ENCODE measurements around the gene RAC2.
"Not testable (repeated sequence)": the region's sequence is repeated elsewhere in the genome, so short reads cannot be mapped to it uniquely, and the experiment has no call there.

Gene RAC2

DNA sequence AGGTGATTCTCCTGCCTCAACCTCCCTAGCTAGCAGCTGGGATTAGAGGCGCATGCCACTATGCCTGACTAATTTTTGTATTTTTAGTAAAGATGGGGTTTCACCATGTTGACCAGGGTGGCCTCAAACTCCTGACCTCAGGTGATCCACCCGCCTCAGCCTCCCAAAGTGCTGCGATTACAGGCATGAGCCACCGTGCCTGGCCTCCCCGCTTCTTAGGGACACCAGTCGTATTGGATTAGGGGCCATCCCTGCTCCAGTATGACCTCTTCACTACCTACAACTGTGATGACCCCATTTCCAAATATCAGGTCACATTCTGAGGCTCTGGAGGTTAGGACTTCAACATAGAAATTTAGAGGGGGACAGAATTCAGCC lies 42.6 kb downstream of the RAC2 start:
- DNase-seq, result not testable (repeated sequence)

DNA sequence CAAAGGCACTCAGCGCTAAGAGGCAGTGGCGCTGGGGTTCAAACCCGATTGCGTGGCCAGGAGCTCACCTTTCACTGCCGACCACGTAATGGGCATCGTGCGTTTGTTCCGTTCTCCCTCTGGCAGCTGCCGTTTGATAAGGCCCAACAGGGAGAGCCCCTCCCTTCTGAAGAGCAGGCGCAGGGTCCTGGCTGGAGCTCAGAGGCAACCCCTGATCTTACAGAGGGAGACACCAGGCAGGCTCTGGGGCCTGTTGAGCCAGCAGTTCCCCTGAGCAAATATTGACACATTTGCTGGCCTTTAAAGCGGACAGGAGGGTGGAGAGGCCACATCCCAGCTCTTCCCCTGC lies 44.3 kb downstream of the RAC2 start:
- no peak for DNase-seq

GRCh38 chr22:37199103-37199759 lies 44.8 kb downstream of the RAC2 start:
- DNase-seq, result peak; percentile 85

DNA sequence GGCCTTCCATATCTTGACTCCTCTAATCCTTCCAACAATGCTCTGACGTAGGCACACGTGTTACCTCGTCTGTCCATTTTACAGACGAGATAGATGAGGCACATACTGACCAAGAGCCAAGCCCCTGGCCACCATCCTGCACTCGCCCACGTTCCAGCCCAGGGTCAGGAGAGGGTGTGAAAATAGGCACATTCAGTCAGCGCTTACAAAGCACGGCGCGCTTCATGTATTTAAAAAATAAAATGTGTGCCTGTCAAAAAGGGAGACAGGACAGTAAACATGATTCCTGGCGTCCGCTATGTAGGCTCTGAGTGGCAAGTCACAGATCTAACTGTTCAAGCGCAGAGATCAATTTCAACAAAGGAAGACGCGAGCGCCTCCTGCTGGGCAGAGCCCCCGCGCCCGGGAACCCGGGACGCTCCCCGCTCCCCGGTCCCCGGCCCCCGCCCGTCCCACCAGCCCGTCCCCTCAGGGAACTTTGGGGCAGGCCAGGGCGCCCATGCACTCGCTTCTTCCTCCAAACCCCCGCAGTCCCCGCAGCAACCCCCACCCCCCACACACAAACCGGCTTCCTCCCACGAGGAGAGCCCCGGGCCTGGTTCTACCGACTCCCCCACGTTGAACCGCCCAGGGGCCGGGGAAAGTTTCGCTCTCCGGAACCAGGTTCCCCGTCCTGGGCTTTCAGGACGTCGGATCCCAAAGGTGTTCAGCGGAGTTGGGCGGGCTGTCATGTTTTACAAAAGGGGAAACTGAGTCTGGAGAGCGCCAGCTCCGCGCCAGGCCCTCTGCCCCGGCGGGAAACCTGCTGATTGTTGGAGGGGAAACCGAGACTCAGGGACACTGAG lies 45.6 kb downstream of the RAC2 start:
- DNase-seq, result peak; percentile 10

DNA sequence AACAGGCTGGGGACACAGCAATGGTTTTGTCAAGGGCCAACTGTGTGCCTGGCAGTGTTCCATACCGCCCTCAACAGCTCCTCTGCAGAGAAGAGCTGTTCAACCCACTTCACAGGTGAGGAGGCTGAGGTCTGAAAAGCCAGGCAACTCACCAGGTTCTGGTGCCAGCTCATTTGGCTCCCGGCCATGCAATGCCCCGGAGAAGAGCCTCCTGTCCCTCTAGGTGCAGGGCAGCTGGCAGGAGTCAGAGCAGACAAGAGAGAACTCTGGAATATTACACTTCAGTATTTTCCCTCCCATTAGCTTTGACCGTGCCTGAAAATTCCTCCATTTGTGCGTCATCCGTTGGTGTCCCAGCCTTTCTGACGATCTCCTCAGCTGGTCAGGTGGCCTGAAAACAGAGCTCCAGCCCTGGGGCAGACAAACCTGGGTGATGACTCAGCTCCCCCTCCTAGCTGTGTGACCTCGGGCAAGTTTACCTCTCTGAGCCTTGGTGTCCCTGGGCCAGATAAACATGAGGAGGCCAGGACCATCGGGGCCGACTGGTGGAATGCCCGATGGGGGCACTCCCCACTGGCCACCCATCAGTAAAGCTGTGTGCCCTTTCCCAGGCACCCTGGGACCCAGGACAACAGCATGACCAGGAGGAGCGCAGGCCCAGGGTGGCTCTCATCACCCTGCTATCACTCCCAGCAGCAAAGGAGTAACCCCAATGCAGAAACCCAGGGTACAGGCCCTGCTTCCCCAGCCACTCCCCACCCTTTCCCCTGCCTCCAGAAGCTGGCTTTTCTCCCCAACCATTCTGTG lies 46.4 kb downstream of the RAC2 start:
- DNase-seq, result no peak

GRCh38 chr22:37196539-37197450 lies 47.3 kb downstream of the RAC2 start:
- DNase-seq, result no peak

GRCh38 chr22:37195921-37196320 lies 48.1 kb downstream of the RAC2 start:
- no peak for DNase-seq

GRCh38 chr22:37194750-37195149 lies 49.3 kb downstream of the RAC2 start:
- DNase-seq, result no peak

- DNase-seq, result no peak
Measured at GRCh38 chr22:37193629-37194191, 50.4 kb downstream of the RAC2 start.

DNA sequence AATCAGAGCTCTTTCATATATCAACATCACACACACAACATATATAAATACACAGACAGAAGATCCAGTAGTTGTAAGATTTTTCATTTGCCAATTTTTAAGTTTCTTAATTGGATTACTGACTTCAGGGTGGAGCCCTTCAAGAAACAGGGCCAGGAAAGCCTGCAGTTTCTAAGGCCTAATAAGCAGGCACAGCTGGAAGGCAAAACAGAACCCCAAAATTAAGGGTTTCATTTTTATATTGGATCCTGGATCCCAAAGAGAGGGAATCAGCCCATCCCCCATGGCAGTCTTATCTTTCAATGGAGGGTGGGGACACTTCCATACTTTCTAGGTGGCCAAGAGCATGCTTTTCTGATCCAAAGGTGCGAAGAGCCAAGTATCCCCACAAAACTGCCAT lies 51.3 kb downstream of the RAC2 start:
- no peak for DNase-seq

GRCh38 chr22:37192204-37192603 lies 51.9 kb downstream of the RAC2 start:
- DNase-seq, result no peak

GRCh38 chr22:37190262-37190780 lies 53.7 kb downstream of the RAC2 start:
- DNase-seq, result no peak

DNA sequence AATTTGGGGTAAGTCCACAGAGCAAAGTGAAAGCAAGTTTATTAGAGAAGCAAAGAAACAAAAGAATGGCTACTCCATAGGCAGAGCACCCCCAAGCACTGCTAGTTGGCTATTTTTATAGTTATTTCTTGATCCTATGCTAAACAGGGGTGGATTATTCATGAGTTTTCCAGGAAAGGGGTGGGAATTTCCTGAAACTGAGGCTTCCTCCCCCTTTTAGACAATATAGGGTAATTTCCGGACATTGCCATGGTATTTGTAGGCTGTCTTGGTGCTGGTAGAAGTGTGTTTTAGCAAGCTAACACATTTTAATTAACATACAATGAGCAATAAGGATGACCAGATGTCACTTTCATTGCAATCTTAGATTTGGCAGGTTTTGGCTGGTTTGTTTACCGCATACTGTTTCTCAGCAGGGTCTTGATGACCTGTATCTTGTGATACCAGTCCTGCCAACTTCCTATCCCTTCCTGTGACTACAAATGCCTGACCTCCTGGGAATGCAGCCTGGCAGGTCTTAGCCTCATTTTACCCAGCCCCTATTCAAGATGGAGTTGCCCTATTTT lies 55.1 kb downstream of the RAC2 start:
- no peak for DNase-seq

DNA sequence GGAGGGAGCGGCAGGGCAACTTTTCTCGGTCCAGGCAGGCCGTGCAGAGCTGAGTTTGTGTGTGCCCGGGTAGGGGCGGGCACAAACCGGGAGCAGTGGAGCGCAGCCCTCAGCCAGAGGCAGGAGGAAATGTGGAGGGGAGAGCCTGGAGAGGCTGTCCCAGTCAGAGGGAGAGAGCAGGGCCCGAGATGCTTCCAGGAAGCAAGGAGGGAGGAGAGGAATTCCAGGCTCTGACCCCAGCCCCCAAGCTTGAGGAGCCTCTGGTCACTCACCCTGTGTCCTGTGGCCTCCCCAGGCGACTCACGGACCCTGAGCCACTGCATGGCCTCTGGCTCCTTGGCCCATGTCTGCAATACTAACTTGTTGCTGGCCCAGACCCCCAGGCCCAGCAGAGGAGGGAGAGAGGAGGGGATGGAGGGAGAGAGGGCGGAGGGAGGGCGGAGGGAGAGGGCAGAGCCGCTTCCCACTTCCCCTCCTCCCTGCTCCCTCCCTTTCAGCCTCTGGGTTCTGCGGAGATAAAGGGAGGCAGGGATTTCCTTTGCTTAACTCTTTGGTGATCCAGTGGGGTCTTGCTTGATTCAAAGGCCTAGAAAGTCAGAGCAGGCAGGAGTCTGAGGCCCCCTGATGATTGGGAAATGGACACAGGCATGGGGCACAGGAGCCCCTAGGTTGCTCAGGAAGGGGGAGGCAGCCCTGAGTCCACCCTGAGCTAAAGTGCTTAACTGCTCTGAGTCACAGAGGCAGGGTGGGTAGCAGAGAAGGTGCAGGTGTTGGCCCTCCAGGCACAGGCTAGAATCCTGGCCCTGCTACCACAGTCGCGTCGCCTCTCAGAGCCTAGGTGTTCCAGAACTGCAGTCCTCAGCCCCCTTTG lies 55.9 kb downstream of the RAC2 start, which contains the start of gene C1QTNF6:
C1QTNF6 (minus strand) TSS at position 357 of the 871 bp plus-strand sequence; CDS start at position 323, 34 bp downstream.
- DNase-seq, result no peak

GRCh38 chr22:37187552-37187890 lies 56.5 kb downstream of the RAC2 start:
- DNase-seq, result no peak

GRCh38 chr22:37186997-37187522 lies 57.0 kb downstream of the RAC2 start:
- DNase-seq, result no peak

- DNase-seq, result no peak
Measured at GRCh38 chr22:37186228-37186996, 57.7 kb downstream of the RAC2 start.

GRCh38 chr22:37185646-37186227 lies 58.3 kb downstream of the RAC2 start:
- no peak for DNase-seq
